Measurements from ENCODE around the gene SLC26A8.

SLC26A8 gene

DNA sequence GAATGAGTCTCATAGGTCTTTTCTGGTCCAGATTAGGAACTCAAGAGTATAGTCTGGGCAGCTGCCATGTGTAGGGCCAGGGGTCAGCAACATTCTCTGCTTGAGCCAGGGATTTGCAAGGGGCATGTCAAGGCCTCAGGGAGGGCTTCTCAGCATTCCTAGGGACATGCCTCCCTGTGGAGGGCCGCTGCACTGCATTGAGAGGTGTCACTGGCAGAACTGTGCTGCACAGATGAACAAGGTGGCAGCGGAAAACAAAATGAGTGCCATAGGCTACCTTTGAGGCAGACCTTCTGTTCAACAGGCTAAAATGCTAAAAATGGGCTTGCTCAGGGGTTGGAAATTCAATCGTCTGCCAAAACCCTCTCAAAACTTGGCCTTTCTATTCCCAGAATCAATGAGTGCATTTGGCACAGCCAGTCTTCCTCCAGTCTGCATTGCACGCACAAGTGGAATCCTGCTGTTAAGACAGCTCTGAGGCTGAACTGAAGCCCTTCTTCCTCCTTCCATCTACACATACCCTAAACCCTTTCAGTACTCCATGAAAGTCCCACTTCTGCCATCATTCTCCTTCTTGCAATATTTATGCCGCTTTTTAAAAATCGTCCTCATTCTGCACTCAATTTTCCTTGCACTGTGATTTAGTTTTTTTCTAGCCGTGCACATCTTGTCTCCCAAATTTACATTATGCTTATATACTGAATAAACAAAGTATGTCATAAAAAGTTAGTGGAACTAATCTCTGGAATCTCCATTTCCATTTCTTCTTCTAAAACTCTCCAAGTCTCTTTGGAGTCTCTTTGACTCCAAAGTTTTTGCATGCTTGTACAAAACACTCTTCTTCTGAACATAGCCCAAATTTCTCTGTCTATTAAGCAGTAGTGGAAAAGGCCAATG lies 51.7 kb downstream of the SLC26A8 start:
- no peak overlapping the region for H3K9ac ChIP-seq (ENCODE audit: low read length)
- no peak overlapping the region for H3K27ac ChIP-seq (ENCODE audit: low read depth, low read length)
- H3K4me3 ChIP-seq (ENCODE audit: insufficient read depth, low read length, poor library complexity, severe bottlenecking) = no peak overlapping the region
- no peaks in the 10 kb centered on the region for H4K20me1 ChIP-seq (ENCODE audit: low read depth, low read length)
- H2AFZ ChIP-seq (ENCODE audit: low read depth, low read length, severe bottlenecking) = no peak overlapping the region
- H3K9me2 ChIP-seq (replicated peaks; ENCODE audit: insufficient read depth, low read length) = no peaks in the 10 kb centered on the region
- no peak for TF ChIP-seq EZH2phosphoT487 (conservative IDR thresholded peaks at IDR 0.05; ENCODE audit: low read length)
- TF ChIP-seq, protein P1, sequence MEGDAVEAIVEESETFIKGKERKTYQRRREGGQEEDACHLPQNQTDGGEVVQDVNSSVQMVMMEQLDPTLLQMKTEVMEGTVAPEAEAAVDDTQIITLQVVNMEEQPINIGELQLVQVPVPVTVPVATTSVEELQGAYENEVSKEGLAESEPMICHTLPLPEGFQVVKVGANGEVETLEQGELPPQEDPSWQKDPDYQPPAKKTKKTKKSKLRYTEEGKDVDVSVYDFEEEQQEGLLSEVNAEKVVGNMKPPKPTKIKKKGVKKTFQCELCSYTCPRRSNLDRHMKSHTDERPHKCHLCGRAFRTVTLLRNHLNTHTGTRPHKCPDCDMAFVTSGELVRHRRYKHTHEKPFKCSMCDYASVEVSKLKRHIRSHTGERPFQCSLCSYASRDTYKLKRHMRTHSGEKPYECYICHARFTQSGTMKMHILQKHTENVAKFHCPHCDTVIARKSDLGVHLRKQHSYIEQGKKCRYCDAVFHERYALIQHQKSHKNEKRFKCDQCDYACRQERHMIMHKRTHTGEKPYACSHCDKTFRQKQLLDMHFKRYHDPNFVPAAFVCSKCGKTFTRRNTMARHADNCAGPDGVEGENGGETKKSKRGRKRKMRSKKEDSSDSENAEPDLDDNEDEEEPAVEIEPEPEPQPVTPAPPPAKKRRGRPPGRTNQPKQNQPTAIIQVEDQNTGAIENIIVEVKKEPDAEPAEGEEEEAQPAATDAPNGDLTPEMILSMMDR (IDR thresholded peaks at IDR 0.05; ENCODE audit: insufficient read depth, low read length, poor library complexity, severe bottlenecking) = no peak
- H3K27me3 ChIP-seq (ENCODE audit: low read length) = no peaks in the 10 kb centered on the region
- no peaks in the 10 kb centered on the region for H3F3A ChIP-seq (ENCODE audit: insufficient read depth)
- no peak overlapping the region for H3K4me2 ChIP-seq (ENCODE audit: low read depth, low read length, poor library complexity, severe bottlenecking)
- H3K9me3 ChIP-seq (ENCODE audit: insufficient read depth, low read length) = no peaks in the 10 kb centered on the region
- H3K36me3 ChIP-seq (ENCODE audit: low read length) = no peaks in the 10 kb centered on the region
- H3K79me2 ChIP-seq (ENCODE audit: insufficient read depth, low read length) = no peaks in the 10 kb centered on the region

DNA sequence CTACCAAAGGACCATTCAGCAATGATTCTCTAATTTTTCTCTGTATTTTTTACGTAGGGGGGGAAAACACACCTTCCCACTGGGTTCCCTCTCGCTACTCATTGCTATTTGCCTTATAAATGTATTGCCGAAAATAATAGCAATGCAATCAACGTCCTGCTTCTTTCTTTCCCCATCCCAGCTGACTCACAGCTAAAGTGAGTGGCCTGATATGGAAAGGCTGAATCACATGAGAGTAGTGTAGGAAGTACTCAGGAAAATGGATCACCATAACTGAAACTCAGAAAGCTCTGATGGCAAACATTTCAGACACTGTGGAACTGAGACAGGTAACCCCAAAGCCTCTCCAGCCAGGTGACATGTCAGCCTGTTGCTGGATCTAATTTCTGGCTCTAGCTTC lies 54.3 kb downstream of the SLC26A8 start:
- no peaks in the 10 kb centered on the region for H3K27me3 ChIP-seq (ENCODE audit: low read length)
- no peaks in the 10 kb centered on the region for H3F3A ChIP-seq (ENCODE audit: insufficient read depth)
- no peak for TF ChIP-seq EZH2phosphoT487 (conservative IDR thresholded peaks at IDR 0.05; ENCODE audit: low read length)
- TF ChIP-seq, protein P1 (IDR thresholded peaks at IDR 0.05; ENCODE audit: insufficient read depth, low read length, poor library complexity, severe bottlenecking) = no peak
- no peaks in the 10 kb centered on the region for H3K9me3 ChIP-seq (ENCODE audit: insufficient read depth, low read length)
- no peak overlapping the region for H2AFZ ChIP-seq (ENCODE audit: low read depth, low read length, severe bottlenecking)
- no peaks in the 10 kb centered on the region for H4K20me1 ChIP-seq (ENCODE audit: low read depth, low read length)
- no peak overlapping the region for H3K27ac ChIP-seq (ENCODE audit: low read depth, low read length)
- H3K4me2 ChIP-seq (ENCODE audit: low read depth, low read length, poor library complexity, severe bottlenecking) = no peak overlapping the region
- no peak overlapping the region for H3K9ac ChIP-seq (ENCODE audit: low read length)
- no peaks in the 10 kb centered on the region for H3K36me3 ChIP-seq (ENCODE audit: low read length)
- no peak overlapping the region for H3K4me3 ChIP-seq (ENCODE audit: insufficient read depth, low read length, poor library complexity, severe bottlenecking)
- H3K79me2 ChIP-seq (ENCODE audit: insufficient read depth, low read length) = no peaks in the 10 kb centered on the region
- H3K9me2 ChIP-seq (replicated peaks; ENCODE audit: insufficient read depth, low read length) = no peaks in the 10 kb centered on the region

DNA sequence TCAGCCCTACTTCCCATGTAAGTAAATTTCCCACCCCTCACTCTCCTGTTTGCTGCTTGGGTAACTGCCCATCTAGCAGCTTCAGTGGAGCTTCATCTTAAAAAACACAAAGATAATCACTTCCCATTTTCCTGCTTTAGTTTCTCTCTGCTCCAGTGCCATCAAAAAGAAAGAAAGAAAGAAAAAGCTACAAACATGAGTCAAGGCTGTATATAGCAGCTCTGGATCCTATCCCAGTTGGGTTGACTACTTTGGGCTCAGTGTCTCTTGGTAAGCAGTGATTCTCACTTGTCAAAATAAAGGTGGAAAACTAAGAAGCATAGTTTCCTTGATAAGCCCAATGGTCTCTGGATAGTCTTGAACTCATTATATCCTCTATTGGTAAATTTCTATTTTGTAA lies 54.8 kb downstream of the SLC26A8 start:
- no peaks in the 10 kb centered on the region for H3K9me2 ChIP-seq (replicated peaks; ENCODE audit: insufficient read depth, low read length)
- H3K4me2 ChIP-seq (ENCODE audit: low read depth, low read length, poor library complexity, severe bottlenecking) = no peak overlapping the region
- no peaks in the 10 kb centered on the region for H3K36me3 ChIP-seq (ENCODE audit: low read length)
- no peaks in the 10 kb centered on the region for H3K9me3 ChIP-seq (ENCODE audit: insufficient read depth, low read length)
- TF ChIP-seq, protein P1 (IDR thresholded peaks at IDR 0.05; ENCODE audit: insufficient read depth, low read length, poor library complexity, severe bottlenecking) = no peak
- no peak for TF ChIP-seq EZH2phosphoT487 (conservative IDR thresholded peaks at IDR 0.05; ENCODE audit: low read length)
- H2AFZ ChIP-seq (ENCODE audit: low read depth, low read length, severe bottlenecking) = no peak overlapping the region
- no peaks in the 10 kb centered on the region for H3K79me2 ChIP-seq (ENCODE audit: insufficient read depth, low read length)
- H3K9ac ChIP-seq (ENCODE audit: low read length) = no peak overlapping the region
- no peaks in the 10 kb centered on the region for H3F3A ChIP-seq (ENCODE audit: insufficient read depth)
- H3K27ac ChIP-seq (ENCODE audit: low read depth, low read length) = no peak overlapping the region
- H3K27me3 ChIP-seq (ENCODE audit: low read length) = no peaks in the 10 kb centered on the region
- H3K4me3 ChIP-seq (ENCODE audit: insufficient read depth, low read length, poor library complexity, severe bottlenecking) = no peak overlapping the region
- H4K20me1 ChIP-seq (ENCODE audit: low read depth, low read length) = no peaks in the 10 kb centered on the region
